BJ (cell line): ENCODE measurements around the gene HERC5. TPM values are rescaled to one million over a fixed set of nuclear protein-coding genes. Genes with fewer than 3 reads are reported as not detected.

Experiments
- CTCF ChIA-PET: fragments of 350-600 bp; formaldehyde crosslinking; extraction: SDS; loops from one replicate; lab custom pipeline; 2021; ENCODE audit warnings: antibody characterized with exemption, inconsistent platforms; lab: Yijun Ruan, JAX
- POLR2A ChIA-PET: fragments of 300-600 bp; sonication (Branson Sonifier 250); formaldehyde crosslinking; extraction: SDS; loops from one replicate; lab custom pipeline; 2021; ENCODE audit warnings: antibody characterized with exemption; lab: Charles Lee
- DNase-seq: peaks from one replicate; pipeline ENCODE4 v3.0.0-alpha.2; 2011; ENCODE audit warnings: low read depth
- H3K27me3 ChIP-seq: 2 replicates; pipeline ENCODE4 v1.6.0; 2011; ENCODE audit warnings: low read length; ENCODE audit not compliant: control insufficient read depth, insufficient read depth
- H3K36me3 ChIP-seq: 2 replicates; pipeline ENCODE4 v1.5.1; 2011; ENCODE audit warnings: low read length; ENCODE audit not compliant: control insufficient read depth, insufficient read depth
- H3K4me3 ChIP-seq: 2 replicates; pipeline ENCODE4 v1.5.1; 2011; ENCODE audit warnings: low read depth, mild to moderate bottlenecking, control low read depth, low read length
- CTCF ChIP-seq: IDR thresholded peaks from 2 replicates; pipeline ENCODE4 v1.5.1; 2011; ENCODE audit warnings: low read depth, mild to moderate bottlenecking, control low read depth, inconsistent platforms, low read length, moderate library complexity; ENCODE audit not compliant: insufficient read depth
- polyA plus RNA-seq: library from polyadenylated mRNA; depleted of rRNA; stranded (reverse); fragments of >200 nt; gene quantifications from 2 replicates; pipeline ENCODE4 v1.2.3, GENCODE V29; 2011

The HERC5 gene
- polyA plus RNA-seq, 1 experiment: 0.05 TPM

DNA sequence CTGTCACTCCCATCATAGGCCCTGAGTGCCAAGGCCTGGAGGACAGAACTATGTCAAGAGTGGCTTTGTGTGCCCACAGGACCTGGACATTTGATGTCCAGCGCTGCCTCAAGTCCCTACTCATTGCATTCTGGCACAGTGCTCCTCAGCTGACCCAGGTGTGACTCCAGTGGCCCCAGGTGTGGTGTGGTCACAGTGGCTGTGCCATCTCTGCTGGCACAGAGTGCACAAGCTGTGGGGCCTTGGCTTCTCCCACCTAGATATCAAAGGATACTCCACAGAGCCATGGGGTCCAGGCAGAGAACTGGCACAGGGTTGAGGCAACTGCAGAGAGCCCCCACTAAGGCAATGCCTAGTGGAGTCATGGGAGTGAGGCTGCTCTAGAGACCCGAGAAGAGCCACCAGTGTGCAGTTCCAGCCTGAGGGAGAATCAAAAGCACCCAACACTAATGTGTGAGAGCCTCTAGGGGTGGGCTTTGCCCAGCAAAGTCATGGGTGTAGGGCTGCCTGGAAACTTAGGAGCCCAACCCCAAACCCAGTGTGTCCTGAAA is 41.0 kb downstream of the HERC5 start:
- CTCF ChIA-PET: no interaction called here
- H3K36me3 ChIP-seq: no peaks in the 10 kb centered on the region
- POLR2A ChIA-PET: no interaction called here
- TF ChIP-seq CTCF: no peak
- no peak for DNase-seq
- H3K27me3 ChIP-seq: peaks cover 3% of the 10 kb centered on the region; the same call in 1 of the 2 replicates
- H3K4me3 ChIP-seq: no peak overlapping the region

DNA sequence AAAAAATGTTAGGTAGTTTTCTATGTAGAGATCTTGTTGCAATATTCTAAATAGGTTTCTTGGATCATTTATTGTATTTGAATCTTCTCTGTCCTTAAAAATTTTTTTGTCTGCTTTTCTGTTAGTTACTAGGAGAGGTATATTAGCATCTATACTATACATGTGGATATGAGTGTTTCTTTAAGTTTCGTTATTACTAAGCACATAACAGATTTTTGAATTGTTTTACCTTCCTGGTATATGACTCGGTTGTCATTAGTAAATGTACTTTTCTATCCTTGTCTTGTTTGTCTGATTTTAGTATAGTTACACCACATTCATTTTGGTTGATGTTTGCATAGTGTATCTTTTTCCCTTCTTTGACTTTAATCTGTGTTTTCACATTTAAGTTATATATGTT is 46.4 kb downstream of the HERC5 start:
- CTCF ChIA-PET: interaction anchor here (1.1 kb wide), 1 partner anchor 12 kb away, joined by 3 read pairs; no protein-coding TSS in a partner anchor
- DNase-seq: no peak
- no peak overlapping the region for H3K4me3 ChIP-seq
- H3K36me3 ChIP-seq: no peaks in the 10 kb centered on the region
- H3K27me3 ChIP-seq: peaks cover 2% of the 10 kb centered on the region; the same call in 1 of the 2 replicates
- POLR2A ChIA-PET: no interaction called here
- no peak for TF ChIP-seq CTCF

DNA sequence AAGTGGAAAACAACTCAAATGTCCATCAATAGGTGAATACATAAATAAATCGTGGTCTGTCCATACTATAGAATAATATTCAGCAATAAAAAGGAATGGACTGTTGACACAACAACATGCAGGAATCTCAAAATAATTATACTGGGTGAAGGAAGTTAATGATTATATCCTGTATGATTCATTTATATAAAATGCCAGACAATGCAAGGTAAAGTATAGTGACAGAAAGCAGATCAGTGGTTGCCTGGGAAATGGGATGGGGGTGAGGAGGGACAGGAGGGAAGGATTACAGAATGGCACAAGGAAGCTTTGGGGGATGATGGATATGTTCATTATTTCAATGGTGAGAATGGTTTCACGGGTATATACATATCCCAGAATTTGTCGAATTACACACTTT is 54.3 kb downstream of the HERC5 start:
- ChIA-PET CTCF (interaction anchor here (1.2 to 11.7 kb wide), 3 partner anchors 133 to 299 kb away, joined by 5 to 125 read pairs (median 28); partner anchors contain the start of gene HERC6), POLR2A (interaction anchor here (0.5 kb wide), 1 partner anchor 641 kb away, joined by 8 read pairs; no protein-coding TSS in a partner anchor)
- H3K4me3 ChIP-seq: no peak overlapping the region
- H3K27me3 ChIP-seq: no peaks in the 10 kb centered on the region
- no peak for DNase-seq
- no peaks in the 10 kb centered on the region for H3K36me3 ChIP-seq
- no peak for TF ChIP-seq CTCF

DNA sequence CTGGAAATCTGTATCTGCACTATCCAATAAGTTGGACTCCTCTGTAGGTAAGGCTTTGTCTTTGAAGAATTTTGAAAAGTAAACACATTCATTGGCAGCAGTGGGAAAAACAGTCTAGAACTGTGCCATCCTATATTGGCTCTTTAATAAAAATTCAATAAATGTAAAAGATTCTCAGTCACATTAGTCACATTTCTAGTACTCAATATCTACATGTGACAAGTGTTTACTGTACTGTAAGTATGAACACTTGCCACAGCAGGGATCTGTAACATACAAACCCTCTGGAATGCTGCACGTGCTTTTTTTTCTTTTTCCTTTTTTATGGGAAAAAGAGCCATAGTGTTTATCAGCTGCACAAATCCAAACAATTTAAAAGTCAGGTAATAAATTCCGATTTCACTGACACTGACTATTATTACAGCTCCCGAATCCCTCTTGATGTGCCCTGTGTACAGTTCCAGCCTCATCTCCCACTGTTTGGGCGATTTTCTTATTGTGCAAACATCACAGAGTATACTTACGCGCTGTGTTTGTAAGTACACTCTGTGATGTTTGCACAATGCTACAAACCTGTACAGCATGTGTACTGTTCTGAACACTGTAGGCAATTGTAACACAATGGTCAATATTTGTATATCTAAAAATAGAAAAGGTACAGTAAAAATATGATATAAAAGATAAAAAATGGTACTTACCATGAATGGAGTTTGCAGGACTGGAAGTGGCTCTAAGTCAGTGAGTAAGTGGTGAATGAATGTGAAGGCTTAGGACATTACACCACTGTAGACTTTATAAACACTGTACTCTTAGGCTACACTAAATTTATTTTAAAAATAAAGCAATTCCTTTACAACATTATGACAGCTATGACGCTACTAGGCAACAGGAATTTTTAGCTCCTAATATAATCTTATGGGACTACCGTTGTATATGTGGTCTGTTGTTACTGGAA is 57.9 kb downstream of the HERC5 start:
- no peak for TF ChIP-seq CTCF
- POLR2A ChIA-PET: no interaction called here
- Histone ChIP-seq H3K36me3 (no peaks in the 10 kb centered on the region), H3K27me3 (no peaks in the 10 kb centered on the region), H3K4me3 (no peak overlapping the region)
- CTCF ChIA-PET: interaction anchor here (0.6 to 11.7 kb wide), 22 partner anchors 7 to 846 kb away, joined by 3 to 125 read pairs (median 4); partner anchors contain the start of genes HERC5, HERC6, PPM1K and PYURF
- DNase-seq: no peak

- no peak for TF ChIP-seq CTCF
- POLR2A ChIA-PET: no interaction called here
- no peak for DNase-seq
- CTCF ChIA-PET: interaction anchor here (1.2 to 11.7 kb wide), 6 partner anchors 9 to 313 kb away, joined by 3 to 125 read pairs (median 3); no protein-coding TSS in a partner anchor
- Histone ChIP-seq H3K36me3 (peaks cover 2% of the 10 kb centered on the region), H3K4me3 (no peak overlapping the region), H3K27me3 (no peaks in the 10 kb centered on the region)
Observed at GRCh38 chr4:88516746-88517145, 59.8 kb downstream of the HERC5 start.
